ENCODE results near the gene TMEM129.
A peak's percentile ranks its signal among the peaks of the same experiment; 100 is the strongest.

Gene TMEM129

GRCh38 chr4:1721003-1721665 lies at the start of gene TMEM129, which contains the start of gene TACC3:
TSS of gene TMEM129 (minus strand) at chr4:1721323. CDS start at chr4:1720837, 486 bp downstream.
TSS of gene TACC3 (plus strand) at chr4:1721521. CDS start at chr4:1723422, 1,901 bp downstream.
- H3K9me3 ChIP-seq (ENCODE audit: control insufficient read depth, low read depth, low read length), result no peaks in the 10 kb centered on the region
- no peak within 1 kb of the TSS for H3K27ac ChIP-seq (ENCODE audit: low read length)
- no peaks in the 10 kb centered on the region for H3K27me3 ChIP-seq (ENCODE audit: control insufficient read depth, insufficient read depth, low read length)
- H3K36me3 ChIP-seq (ENCODE audit: control insufficient read depth, low read depth, low read length), result peaks cover 34% of the 10 kb centered on the region
- no peaks in the 10 kb centered on the region for H3K4me1 ChIP-seq (ENCODE audit: control insufficient read depth, low read depth, low read length)
- peak within 1 kb of the TSS; percentile 81 for H3K9ac ChIP-seq (ENCODE audit: low read length)
- H3K4me3 ChIP-seq (ENCODE audit: low read length), result peak within 1 kb of the TSS; percentile 82

GRCh38 chr4:1770791-1771231 lies 49.7 kb upstream of the TMEM129 start:
- Histone ChIP-seq H3K27me3 (ENCODE audit: control insufficient read depth, insufficient read depth, low read length) (peaks cover 13% of the 10 kb centered on the region), H3K36me3 (ENCODE audit: control insufficient read depth, low read depth, low read length) (no peaks in the 10 kb centered on the region), H3K27ac (ENCODE audit: low read length) (no peak overlapping the region), H3K9me3 (ENCODE audit: control insufficient read depth, low read depth, low read length) (no peaks in the 10 kb centered on the region), H3K4me3 (ENCODE audit: low read length) (no peak overlapping the region), H3K4me1 (ENCODE audit: control insufficient read depth, low read depth, low read length) (peaks cover 17% of the 10 kb centered on the region), H3K9ac (ENCODE audit: low read length) (no peak overlapping the region)

GRCh38 chr4:1770245-1770644 lies 49.1 kb upstream of the TMEM129 start:
- H3K9me3 ChIP-seq (ENCODE audit: control insufficient read depth, low read depth, low read length), result no peaks in the 10 kb centered on the region
- H3K9ac ChIP-seq (ENCODE audit: low read length), result no peak overlapping the region
- peaks cover 13% of the 10 kb centered on the region for H3K27me3 ChIP-seq (ENCODE audit: control insufficient read depth, insufficient read depth, low read length)
- no peaks in the 10 kb centered on the region for H3K36me3 ChIP-seq (ENCODE audit: control insufficient read depth, low read depth, low read length)
- no peak overlapping the region for H3K4me3 ChIP-seq (ENCODE audit: low read length)
- H3K27ac ChIP-seq (ENCODE audit: low read length), result no peak overlapping the region
- peaks cover 17% of the 10 kb centered on the region for H3K4me1 ChIP-seq (ENCODE audit: control insufficient read depth, low read depth, low read length)

GRCh38 chr4:1769692-1770091 lies 48.6 kb upstream of the TMEM129 start:
- Histone ChIP-seq H3K36me3 (ENCODE audit: control insufficient read depth, low read depth, low read length) (no peaks in the 10 kb centered on the region), H3K9me3 (ENCODE audit: control insufficient read depth, low read depth, low read length) (no peaks in the 10 kb centered on the region), H3K27me3 (ENCODE audit: control insufficient read depth, insufficient read depth, low read length) (peaks cover 13% of the 10 kb centered on the region), H3K4me3 (ENCODE audit: low read length) (no peak overlapping the region), H3K4me1 (ENCODE audit: control insufficient read depth, low read depth, low read length) (peaks cover 17% of the 10 kb centered on the region), H3K27ac (ENCODE audit: low read length) (no peak overlapping the region), H3K9ac (ENCODE audit: low read length) (no peak overlapping the region)

GRCh38 chr4:1768367-1769034 lies 47.4 kb upstream of the TMEM129 start:
- Histone ChIP-seq H3K9me3 (ENCODE audit: control insufficient read depth, low read depth, low read length) (no peaks in the 10 kb centered on the region), H3K27ac (ENCODE audit: low read length) (no peak overlapping the region), H3K36me3 (ENCODE audit: control insufficient read depth, low read depth, low read length) (no peaks in the 10 kb centered on the region), H3K9ac (ENCODE audit: low read length) (no peak overlapping the region), H3K27me3 (ENCODE audit: control insufficient read depth, insufficient read depth, low read length) (peaks cover 13% of the 10 kb centered on the region), H3K4me3 (ENCODE audit: low read length) (peak overlapping the region; percentile 43), H3K4me1 (ENCODE audit: control insufficient read depth, low read depth, low read length) (peaks cover 17% of the 10 kb centered on the region)

- Histone ChIP-seq H3K27me3 (ENCODE audit: control insufficient read depth, insufficient read depth, low read length) (peaks cover 13% of the 10 kb centered on the region), H3K9ac (ENCODE audit: low read length) (no peak overlapping the region), H3K9me3 (ENCODE audit: control insufficient read depth, low read depth, low read length) (no peaks in the 10 kb centered on the region), H3K36me3 (ENCODE audit: control insufficient read depth, low read depth, low read length) (no peaks in the 10 kb centered on the region), H3K27ac (ENCODE audit: low read length) (no peak overlapping the region), H3K4me1 (ENCODE audit: control insufficient read depth, low read depth, low read length) (peaks cover 17% of the 10 kb centered on the region), H3K4me3 (ENCODE audit: low read length) (peak overlapping the region; percentile 43)
Observed at GRCh38 chr4:1767770-1768366, 46.7 kb upstream of the TMEM129 start.

- Histone ChIP-seq H3K4me3 (ENCODE audit: low read length) (no peak overlapping the region), H3K4me1 (ENCODE audit: control insufficient read depth, low read depth, low read length) (peaks cover 17% of the 10 kb centered on the region), H3K9ac (ENCODE audit: low read length) (no peak overlapping the region)
Observed at GRCh38 chr4:1767061-1767769, 46.1 kb upstream of the TMEM129 start.

GRCh38 chr4:1766106-1767060 lies 45.3 kb upstream of the TMEM129 start:
- H3K4me3 ChIP-seq (ENCODE audit: low read length), result peak overlapping the region; percentile 24
- no peaks in the 10 kb centered on the region for H3K36me3 ChIP-seq (ENCODE audit: control insufficient read depth, low read depth, low read length)
- no peaks in the 10 kb centered on the region for H3K9me3 ChIP-seq (ENCODE audit: control insufficient read depth, low read depth, low read length)
- peaks cover 17% of the 10 kb centered on the region for H3K4me1 ChIP-seq (ENCODE audit: control insufficient read depth, low read depth, low read length)
- peaks cover 13% of the 10 kb centered on the region for H3K27me3 ChIP-seq (ENCODE audit: control insufficient read depth, insufficient read depth, low read length)
- H3K9ac ChIP-seq (ENCODE audit: low read length), result no peak overlapping the region
- H3K27ac ChIP-seq (ENCODE audit: low read length), result no peak overlapping the region

More at GRCh38 chr4:1767061-1767769, 46.1 kb upstream of the TMEM129 start:
- H3K9me3 ChIP-seq (ENCODE audit: control insufficient read depth, low read depth, low read length), result no peaks in the 10 kb centered on the region
- H3K27me3 ChIP-seq (ENCODE audit: control insufficient read depth, insufficient read depth, low read length), result peaks cover 13% of the 10 kb centered on the region
- no peak overlapping the region for H3K27ac ChIP-seq (ENCODE audit: low read length)
- H3K36me3 ChIP-seq (ENCODE audit: control insufficient read depth, low read depth, low read length), result no peaks in the 10 kb centered on the region

GRCh38 chr4:1765409-1766072 lies 44.4 kb upstream of the TMEM129 start:
- H3K27me3 ChIP-seq (ENCODE audit: control insufficient read depth, insufficient read depth, low read length), result peaks cover 13% of the 10 kb centered on the region
- no peak overlapping the region for H3K4me3 ChIP-seq (ENCODE audit: low read length)
- no peaks in the 10 kb centered on the region for H3K36me3 ChIP-seq (ENCODE audit: control insufficient read depth, low read depth, low read length)
- no peak overlapping the region for H3K27ac ChIP-seq (ENCODE audit: low read length)
- H3K9me3 ChIP-seq (ENCODE audit: control insufficient read depth, low read depth, low read length), result no peaks in the 10 kb centered on the region
- peaks cover 17% of the 10 kb centered on the region for H3K4me1 ChIP-seq (ENCODE audit: control insufficient read depth, low read depth, low read length)
- H3K9ac ChIP-seq (ENCODE audit: low read length), result no peak overlapping the region

- peaks cover 10% of the 10 kb centered on the region for H3K27me3 ChIP-seq (ENCODE audit: control insufficient read depth, insufficient read depth, low read length)
- no peaks in the 10 kb centered on the region for H3K9me3 ChIP-seq (ENCODE audit: control insufficient read depth, low read depth, low read length)
- no peaks in the 10 kb centered on the region for H3K36me3 ChIP-seq (ENCODE audit: control insufficient read depth, low read depth, low read length)
- H3K4me1 ChIP-seq (ENCODE audit: control insufficient read depth, low read depth, low read length), result peaks cover 17% of the 10 kb centered on the region
- no peak overlapping the region for H3K4me3 ChIP-seq (ENCODE audit: low read length)
- H3K9ac ChIP-seq (ENCODE audit: low read length), result no peak overlapping the region
- H3K27ac ChIP-seq (ENCODE audit: low read length), result no peak overlapping the region
Observed at GRCh38 chr4:1764670-1765069, 43.5 kb upstream of the TMEM129 start.

All from iPS-18a (cell line).